SK-N-SH (cell line): ENCODE measurements around the gene ARRDC3. TPM values are rescaled to one million over a fixed set of nuclear protein-coding genes. Genes with fewer than 3 reads are reported as not detected.

Source experiments
- CTCF ChIA-PET: fragments of 300-600, 350-600 bp; formaldehyde crosslinking; extraction: SDS; loops from one replicate; lab custom pipeline; 2021; lab: Yijun Ruan, JAX
- POLR2A ChIA-PET: fragments of 350-600 bp; sonication (Branson Sonifier 250); formaldehyde crosslinking; extraction: SDS; loops from one replicate; lab custom pipeline; 2020; ENCODE audit warnings: antibody characterized with exemption, inconsistent platforms; lab: Yijun Ruan, JAX
- DNase-seq: peaks from one replicate; pipeline ENCODE4 v3.0.0; 2012
- H2AFZ ChIP-seq: fragments of 200-600 bp; sonication (generic); 2 replicates; pipeline ENCODE4 v1.8.1; 2016; ENCODE audit warnings: antibody characterized with exemption, mild to moderate bottlenecking, low read depth
- H3F3A ChIP-seq: fragments of 200-600 bp; sonication (generic); replicated peaks from 2 replicates; pipeline ENCODE3; 2016; ENCODE audit warnings: antibody characterized with exemption, mild to moderate bottlenecking; ENCODE audit not compliant: insufficient read depth
- H3K27ac ChIP-seq, 2 experiments: fragments of 200-500 bp in 1 of 2; fragments of 200-600 bp in 1 of 2; sonication (Bioruptor generic) in 1 of 2; sonication (generic), shearing (Covaris generic) in 1 of 2; 2 replicates each; pipeline versions ENCODE4 v1.5.1 to v1.6.1; 2014 to 2016; ENCODE audit warnings: low read depth in 2 of 2, inconsistent platforms in 1 of 2, low read length in 1 of 2, mild to moderate bottlenecking in 1 of 2, mixed read lengths in 1 of 2
- H3K27me3 ChIP-seq: fragments of 200-600 bp; sonication (generic), shearing (Covaris generic); 2 replicates; pipeline ENCODE4 v1.6.1; 2016; ENCODE audit warnings: mixed run types; ENCODE audit not compliant: insufficient read depth
- H3K36me3 ChIP-seq, 2 experiments: fragments of 200-500 bp in 1 of 2; fragments of 200-600 bp in 1 of 2; sonication (Bioruptor generic) in 1 of 2; sonication (generic) in 1 of 2; replicated peaks in 1 of 2; 2 replicates each; pipeline versions ENCODE3 to v1.5.1; 2014 to 2016; ENCODE audit warnings: low read length in 1 of 2, mild to moderate bottlenecking in 1 of 2; ENCODE audit not compliant: insufficient read depth in 2 of 2, control insufficient read depth in 1 of 2
- H3K4me1 ChIP-seq, 2 experiments: fragments of 200-500 bp in 1 of 2; fragments of 200-600 bp in 1 of 2; sonication (Bioruptor generic) in 1 of 2; sonication (generic), shearing (Covaris generic) in 1 of 2; 2 replicates each; pipeline versions ENCODE4 v1.5.1 to v1.6.1; 2014 to 2016; ENCODE audit warnings: low read depth in 1 of 2, low read length in 1 of 2, mixed run types in 1 of 2; ENCODE audit not compliant: insufficient read depth in 2 of 2, control insufficient read depth in 1 of 2
- H3K4me2 ChIP-seq: fragments of 200-600 bp; sonication (generic), shearing (Covaris generic); 2 replicates; pipeline ENCODE4 v1.6.1; 2017; ENCODE audit warnings: mixed run types
- H3K4me3 ChIP-seq, 2 experiments: fragments of 200-500 bp in 1 of 2; fragments of 200-600 bp in 1 of 2; sonication (Bioruptor generic) in 1 of 2; sonication (generic), shearing (Covaris generic) in 1 of 2; 2 replicates each; pipeline versions ENCODE4 v1.5.1 to v1.8.1; 2014 to 2016; ENCODE audit warnings: low read depth in 2 of 2, inconsistent platforms in 1 of 2, low read length in 1 of 2, mild to moderate bottlenecking in 1 of 2, mixed read lengths in 1 of 2, moderate library complexity in 1 of 2
- H3K79me2 ChIP-seq: fragments of 200-600 bp; sonication (generic); 2 replicates; pipeline ENCODE4 v1.8.1; 2017; ENCODE audit warnings: mild to moderate bottlenecking; ENCODE audit not compliant: insufficient read depth
- H3K9ac ChIP-seq: fragments of 200-600 bp; sonication (generic); 2 replicates; pipeline ENCODE4 v1.6.1; 2017; ENCODE audit warnings: mixed run types
- H3K9me2 ChIP-seq: fragments of 200-600 bp; sonication (generic); 2 replicates; pipeline ENCODE4 v1.6.1; 2017; ENCODE audit warnings: mixed run types
- H3K9me3 ChIP-seq: fragments of 200-600 bp; sonication (generic); 2 replicates; pipeline ENCODE4 v1.6.1; 2017; ENCODE audit warnings: mixed run types, mild to moderate bottlenecking, moderate library complexity
- H4K20me1 ChIP-seq: fragments of 200-600 bp; sonication (generic); 2 replicates; pipeline ENCODE4 v1.6.1; 2017; ENCODE audit warnings: mild to moderate bottlenecking, mixed run types; ENCODE audit not compliant: insufficient read depth
- CTCF ChIP-seq: fragments of 200-600 bp; sonication (generic); IDR thresholded peaks from 2 replicates; pipeline ENCODE4 v1.6.1; 2017; ENCODE audit warnings: antibody characterized with exemption, mild to moderate bottlenecking, moderate library complexity
- EP300 ChIP-seq, 2 experiments: IDR thresholded peaks; 2 replicates each; pipeline versions ENCODE4 v1.4.0 to v1.6.1; 2012; ENCODE audit warnings: borderline replicate concordance in 1 of 2, low read depth in 1 of 2, low read length in 1 of 2
- EZH2phosphoT487 ChIP-seq: fragments of 200-600 bp; sonication (generic); IDR thresholded peaks from 2 replicates; pipeline ENCODE4 v1.6.1; 2017; ENCODE audit warnings: low read depth, mixed run types, mild to moderate bottlenecking, antibody characterized with exemption, moderate library complexity, borderline replicate concordance
- FOSL2 ChIP-seq: IDR thresholded peaks from 2 replicates; pipeline ENCODE4 v1.4.0; 2012; ENCODE audit warnings: low read depth, mild to moderate bottlenecking, moderate library complexity, borderline replicate concordance
- GABPA ChIP-seq: IDR thresholded peaks from 2 replicates; pipeline ENCODE4 v1.4.0; 2012; ENCODE audit warnings: low read depth, mild to moderate bottlenecking
- GATA2 ChIP-seq: sonication (generic); formaldehyde crosslinking; IDR thresholded peaks from 2 replicates; pipeline ENCODE4 v1.5.0; 2020; ENCODE audit warnings: mild to moderate bottlenecking, missing genetic modification reagents
- JUND ChIP-seq: IDR thresholded peaks from 2 replicates; pipeline ENCODE4 v1.4.0; 2012
- MEF2A ChIP-seq: IDR thresholded peaks from 2 replicates; pipeline ENCODE4 v1.4.0; 2012; ENCODE audit warnings: low read depth, borderline replicate concordance
- MXI1 ChIP-seq: IDR thresholded peaks from 2 replicates; pipeline ENCODE4 v1.6.1; 2012; ENCODE audit warnings: mild to moderate bottlenecking, low read depth, low read length, improper control_type of control experiment
- RAD21 ChIP-seq: IDR thresholded peaks from 2 replicates; pipeline ENCODE4 v1.6.1; 2012; ENCODE audit warnings: mild to moderate bottlenecking, low read length
- RFX5 ChIP-seq: IDR thresholded peaks from 2 replicates; pipeline ENCODE4 v1.6.1; 2012; ENCODE audit warnings: mild to moderate bottlenecking, improper control_type of control experiment, low read length
- SIN3A ChIP-seq: IDR thresholded peaks from 2 replicates; pipeline ENCODE4 v1.6.1; 2012; ENCODE audit warnings: low read depth, mild to moderate bottlenecking, low read length, moderate library complexity, borderline replicate concordance
- SMC3 ChIP-seq: IDR thresholded peaks from 2 replicates; pipeline ENCODE4 v1.6.1; 2012; ENCODE audit warnings: low read depth, low read length, improper control_type of control experiment
- TEAD4 ChIP-seq: IDR thresholded peaks from 2 replicates; pipeline ENCODE4 v1.4.0; 2012; ENCODE audit warnings: mild to moderate bottlenecking, borderline replicate concordance; ENCODE audit not compliant: insufficient read depth
- USF1 ChIP-seq: IDR thresholded peaks from 2 replicates; pipeline ENCODE4 v1.4.0; 2012; ENCODE audit warnings: low read depth, borderline replicate concordance
- ZBTB33 ChIP-seq: IDR thresholded peaks from 2 replicates; pipeline ENCODE4 v1.4.0; 2012; ENCODE audit warnings: low read depth, borderline replicate concordance
- WGBS: methylation state at CpG from one replicate; pipeline ENCODE4 v1.1.6; 2017; ENCODE audit warnings: low lambda C conversion rate; 5-methylcytosine and 5-hydroxymethylcytosine counted together
- polyA plus RNA-seq, 3 experiments: library from polyadenylated mRNA; depleted of rRNA; stranded (reverse); fragments of >200 nt; gene quantifications; 2 replicates each; pipeline ENCODE4 v1.2.3, GENCODE V29; 2012

Gene ARRDC3
- polyA plus RNA-seq, 1 of the 3 experiments (the other 2 are of a cell fraction): 26.0 TPM

- H3K27me3 ChIP-seq: no peaks in the 10 kb centered on the region
- no peaks in the 10 kb centered on the region for H3K79me2 ChIP-seq
- H3K4me1 ChIP-seq: no peaks in the 10 kb centered on the region; a peak in 2 of 4 replicates
- DNase-seq: no peak
- no peak overlapping the region for H3K27ac ChIP-seq
- ChIA-PET CTCF (interaction anchor here (0.6 to 9.7 kb wide), 58 partner anchors 9 to 980 kb away, joined by 3 to 118 read pairs (median 4); partner anchors contain the start of gene ARRDC3), POLR2A (interaction anchor here (1.1 kb wide), 1 partner anchor 38 kb away, joined by 4 read pairs; no protein-coding TSS in a partner anchor)
- H4K20me1 ChIP-seq: no peaks in the 10 kb centered on the region
- WGBS: 96% methylated on average over 1 of the region's 1 CpG
- H3K4me3 ChIP-seq: no peak overlapping the region; a peak in 1 of 4 replicates
- no peaks in the 10 kb centered on the region; the same call in 1 of the 2 replicates for H3K9me2 ChIP-seq
- no peak overlapping the region for H2AFZ ChIP-seq
- no peak for TF ChIP-seq CTCF
- no peak for TF ChIP-seq EZH2phosphoT487
- no peak for TF ChIP-seq MEF2A
- no peak for TF ChIP-seq FOSL2
- TF ChIP-seq JUND: no peak
- no peak for TF ChIP-seq RFX5
- TF ChIP-seq EP300 (IDR thresholded peaks at IDR 0.05; ENCODE audit: borderline replicate concordance in 1 of 2, low read depth in 1 of 2, low read length in 1 of 2): no peak
- no peak for TF ChIP-seq SMC3
- TF ChIP-seq GABPA: no peak
- no peak for TF ChIP-seq USF1
- TF ChIP-seq MXI1: no peak
- TF ChIP-seq GATA2 (CRISPR knock-in tag): no peak
- H3K36me3 ChIP-seq: no peaks in the 10 kb centered on the region
- H3F3A ChIP-seq: no peaks in the 10 kb centered on the region
- H3K4me2 ChIP-seq: no peak overlapping the region
- no peaks in the 10 kb centered on the region for H3K9me3 ChIP-seq
- H3K9ac ChIP-seq: no peak overlapping the region
Observed at GRCh38 chr5:91419136-91419535, 36.0 kb upstream of the ARRDC3 start.

- TF ChIP-seq RAD21 (no peak), SIN3A (no peak), TEAD4 (no peak), ZBTB33 (no peak)
- no peak for DNase-seq
- no peak overlapping the region for H2AFZ ChIP-seq
- H3K9me2 ChIP-seq: no peaks in the 10 kb centered on the region; the same call in 1 of the 2 replicates
- ChIA-PET CTCF (interaction anchor here (0.7 to 9.7 kb wide), 8 partner anchors 13 to 616 kb away, joined by 3 to 118 read pairs (median 19); partner anchors contain the start of gene ARRDC3), POLR2A (no interaction called here)
- no peaks in the 10 kb centered on the region for H3K79me2 ChIP-seq
- H3K27me3 ChIP-seq: no peaks in the 10 kb centered on the region
- no peaks in the 10 kb centered on the region for H3K36me3 ChIP-seq
- H3K4me3 ChIP-seq: no peak overlapping the region
- no peaks in the 10 kb centered on the region for H4K20me1 ChIP-seq
- H3K4me1 ChIP-seq: no peaks in the 10 kb centered on the region; a peak in 2 of 4 replicates
- H3K27ac ChIP-seq: no peak overlapping the region
- no peak overlapping the region for H3K4me2 ChIP-seq
- H3F3A ChIP-seq: no peaks in the 10 kb centered on the region
- no peaks in the 10 kb centered on the region for H3K9me3 ChIP-seq
- H3K9ac ChIP-seq: no peak overlapping the region
Observed at GRCh38 chr5:91418158-91418557, 35.0 kb upstream of the ARRDC3 start.
